Measurements from ENCODE around the gene PTPN4. TPM values are rescaled to one million over a fixed set of nuclear protein-coding genes. Genes with fewer than 3 reads are reported as not detected.

The PTPN4 gene
- total and polyA plus RNA-seq, 2 of the 13 experiments (the other 11 are each of a cell fraction or from before 2014, with no cell fraction given): 20.3 to 34.6 TPM

- TF ChIP-seq PRDM15 (CRISPR knock-in tag; IDR thresholded peaks at IDR 0.05) (no peak), TAF1 (CRISPR knock-in tag; IDR thresholded peaks at IDR 0.05) (peak; percentile 91), ZKSCAN5 (CRISPR knock-in tag; IDR thresholded peaks at IDR 0.05) (no peak; the same call in 1 of the 2 replicates), ZNF691 (CRISPR knock-in tag; IDR thresholded peaks at IDR 0.05; ENCODE audit: borderline replicate concordance, low read depth) (peak; percentile 45; the same call in 1 of the 2 replicates), ZNF678 (CRISPR knock-in tag; IDR thresholded peaks at IDR 0.05) (peak; percentile 82; the same call in 1 of the 2 replicates), ZFP82 (CRISPR knock-in tag; IDR thresholded peaks at IDR 0.05; ENCODE audit: borderline replicate concordance) (no peak), ARID3A (IDR thresholded peaks at IDR 0.05; ENCODE audit: low read depth, low read length) (peak; percentile 7; the same call in 1 of the 2 replicates), PHB2 (IDR thresholded peaks at IDR 0.05; ENCODE audit: partially characterized antibody) (no peak), NCOA2 (CRISPR knock-in tag; IDR thresholded peaks at IDR 0.05) (peak; percentile 50; the same call in 1 of the 2 replicates), ZNF672 (CRISPR knock-in tag; IDR thresholded peaks at IDR 0.05) (no peak), ZNF142 (CRISPR knock-in tag; IDR thresholded peaks at IDR 0.05) (peak; percentile 94), CSRNP2 (CRISPR knock-in tag; conservative IDR thresholded peaks at IDR 0.05; ENCODE audit: low read depth) (peak; percentile 26; the same call in 1 of the 2 replicates)
Observed at GRCh38 chr2:120012771-120013596, 253.3 kb downstream of the PTPN4 start, which contains the start of gene EPB41L5 (continued).

All from HepG2 (cell line).